ENCODE measurements around the gene COP1. TPM values are rescaled to one million over a fixed set of nuclear protein-coding genes. Genes with fewer than 3 reads are reported as not detected.

Gene COP1
- total and polyA plus RNA-seq, 2 donors (not counting 1 experiment from before 2014, with no cell fraction given) = 18.7 to 68.5 TPM

DNA sequence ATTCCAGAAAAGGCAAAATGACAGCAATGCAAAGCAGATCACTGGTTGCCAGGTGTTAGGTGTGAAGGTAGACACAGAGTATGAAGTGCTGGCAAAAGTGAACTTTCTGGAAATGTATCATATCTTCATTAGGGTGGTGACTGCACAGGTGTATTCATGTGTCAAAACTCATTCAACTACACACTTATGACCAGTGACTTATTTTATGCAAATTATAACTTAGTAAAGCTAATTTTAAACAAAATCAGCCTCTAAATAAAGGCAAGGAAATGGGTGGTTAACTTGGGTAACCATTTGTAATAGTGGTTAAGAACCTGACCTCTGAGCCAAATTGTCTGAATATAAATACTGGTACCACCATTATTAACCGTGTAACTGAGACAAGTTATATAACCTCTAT is 7.4 kb downstream of the COP1 start:
- TF ChIP-seq, protein P1, sequence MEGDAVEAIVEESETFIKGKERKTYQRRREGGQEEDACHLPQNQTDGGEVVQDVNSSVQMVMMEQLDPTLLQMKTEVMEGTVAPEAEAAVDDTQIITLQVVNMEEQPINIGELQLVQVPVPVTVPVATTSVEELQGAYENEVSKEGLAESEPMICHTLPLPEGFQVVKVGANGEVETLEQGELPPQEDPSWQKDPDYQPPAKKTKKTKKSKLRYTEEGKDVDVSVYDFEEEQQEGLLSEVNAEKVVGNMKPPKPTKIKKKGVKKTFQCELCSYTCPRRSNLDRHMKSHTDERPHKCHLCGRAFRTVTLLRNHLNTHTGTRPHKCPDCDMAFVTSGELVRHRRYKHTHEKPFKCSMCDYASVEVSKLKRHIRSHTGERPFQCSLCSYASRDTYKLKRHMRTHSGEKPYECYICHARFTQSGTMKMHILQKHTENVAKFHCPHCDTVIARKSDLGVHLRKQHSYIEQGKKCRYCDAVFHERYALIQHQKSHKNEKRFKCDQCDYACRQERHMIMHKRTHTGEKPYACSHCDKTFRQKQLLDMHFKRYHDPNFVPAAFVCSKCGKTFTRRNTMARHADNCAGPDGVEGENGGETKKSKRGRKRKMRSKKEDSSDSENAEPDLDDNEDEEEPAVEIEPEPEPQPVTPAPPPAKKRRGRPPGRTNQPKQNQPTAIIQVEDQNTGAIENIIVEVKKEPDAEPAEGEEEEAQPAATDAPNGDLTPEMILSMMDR (IDR thresholded peaks at IDR 0.05) = no peak
- no peak for TF ChIP-seq EZH2 (IDR thresholded peaks at IDR 0.05; ENCODE audit: borderline replicate concordance, insufficient read depth, low read depth, low read length, poor library complexity, severe bottlenecking)
- ATAC-seq (ENCODE audit: low read depth) = no peak
- peaks cover 74% of the 10 kb centered on the region for H4K20me1 ChIP-seq (ENCODE audit: control insufficient read depth, insufficient read depth, low read length, poor library complexity, severe bottlenecking)
- H3K79me2 ChIP-seq (ENCODE audit: control insufficient read depth, insufficient read depth, low read length) = peaks cover 100% of the 10 kb centered on the region
- CTCF ChIA-PET = no interaction called here
- POLR2A ChIA-PET = no interaction called here
- H3K4me3 ChIP-seq (ENCODE audit: control extremely low read depth in 1 of 5, extremely low read depth in 1 of 5, insufficient read depth in 1 of 5, low read depth in 2 of 5, low read length in 4 of 5) = no peak overlapping the region
- intact Hi-C loops (cut with micrococcal nuclease) = loop anchor here (10.0 kb wide), 1 partner anchor 1175 kb away; the partner anchor contains the start of gene MRPS14
- H3K4me1 ChIP-seq (ENCODE audit: control insufficient read depth in 2 of 2, insufficient read depth in 2 of 2, low read length in 2 of 2) = peaks cover 19 to 37% of the 10 kb centered on the region in 2 donors
- H3K36me3 ChIP-seq (replicated peaks in 1 of 2; ENCODE audit: control extremely low read depth in 1 of 2, control insufficient read depth in 1 of 2, extremely low read depth in 1 of 2, insufficient read depth in 2 of 2, low read length in 1 of 2) = peaks cover 0 to 2% of the 10 kb centered on the region in 2 experiments
- H3K4me2 ChIP-seq (replicated peaks; ENCODE audit: low read depth, low read length, poor library complexity, severe bottlenecking) = peak overlapping the region; percentile 5
- DNase-seq = no peak
- H3K9ac ChIP-seq (ENCODE audit: low read length) = no peak overlapping the region
- H3K27ac Mint-ChIP-seq = no peak overlapping the region
- H3K4me3 Mint-ChIP-seq = no peak overlapping the region
- no CpG with 5 or more reads among the region's 1 CpG for WGBS (ENCODE audit: insufficient coverage)
- H3K9me3 ChIP-seq (ENCODE audit: control extremely low read depth in 1 of 3, control insufficient read depth in 2 of 3, insufficient read depth in 1 of 3, low read length in 2 of 3) = peaks cover 0 to 3% (median 1%) of the 10 kb centered on the region in 3 donors
- peaks cover 3% of the 10 kb centered on the region for H3K9me3 Mint-ChIP-seq (ENCODE audit: insufficient read depth)
- H2AFZ ChIP-seq (ENCODE audit: insufficient read depth, low read depth, low read length, poor library complexity, severe bottlenecking) = no peak overlapping the region
- no peaks in the 10 kb centered on the region for H3K27me3 Mint-ChIP-seq
- H3K27ac ChIP-seq (ENCODE audit: low read length in 2 of 2) = no peak overlapping the region
- H3K27me3 ChIP-seq (replicated peaks in 1 of 4; ENCODE audit: control extremely low read depth in 1 of 4, control insufficient read depth in 3 of 4, insufficient read depth in 4 of 4, low read length in 3 of 4) = no peaks in the 10 kb centered on the region
- H3K4me1 Mint-ChIP-seq = peaks cover 63% of the 10 kb centered on the region

DNA sequence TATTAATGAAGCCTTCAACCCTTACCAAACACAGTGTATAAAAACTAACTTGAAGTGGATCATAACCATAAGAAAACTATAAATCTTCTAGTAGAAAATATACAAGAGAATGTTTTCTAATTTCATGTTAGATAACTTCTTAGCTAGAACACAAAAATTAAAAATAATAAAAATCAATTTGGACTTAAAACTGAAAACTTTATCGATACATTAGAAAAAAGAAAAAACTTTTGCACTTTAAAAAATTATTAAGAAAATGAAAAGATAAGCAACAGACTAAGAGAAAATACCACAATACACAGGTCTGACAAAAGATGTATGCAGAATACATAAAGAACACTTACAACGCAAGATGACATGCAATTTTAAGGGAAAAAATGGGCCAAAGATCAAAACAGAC is 8.7 kb downstream of the COP1 start:
- no peaks in the 10 kb centered on the region for H3K27me3 ChIP-seq (replicated peaks in 1 of 4; ENCODE audit: control extremely low read depth in 1 of 4, control insufficient read depth in 3 of 4, insufficient read depth in 4 of 4, low read length in 3 of 4)
- peaks cover 0 to 3% (median 1%) of the 10 kb centered on the region in 3 donors for H3K9me3 ChIP-seq (ENCODE audit: control extremely low read depth in 1 of 3, control insufficient read depth in 2 of 3, insufficient read depth in 1 of 3, low read length in 2 of 3)
- CTCF ChIA-PET = no interaction called here
- H3K9ac ChIP-seq (ENCODE audit: low read length) = no peak overlapping the region
- Mint-ChIP-seq H3K4me3 (no peak overlapping the region), H3K27me3 (no peaks in the 10 kb centered on the region), H3K4me1 (peaks cover 63% of the 10 kb centered on the region), H3K27ac (no peak overlapping the region), H3K9me3 (ENCODE audit: insufficient read depth) (peaks cover 3% of the 10 kb centered on the region)
- H3K79me2 ChIP-seq (ENCODE audit: control insufficient read depth, insufficient read depth, low read length) = peaks cover 100% of the 10 kb centered on the region
- H4K20me1 ChIP-seq (ENCODE audit: control insufficient read depth, insufficient read depth, low read length, poor library complexity, severe bottlenecking) = peaks cover 76% of the 10 kb centered on the region
- no peak overlapping the region for H3K27ac ChIP-seq (ENCODE audit: low read length in 2 of 2)
- H3K4me1 ChIP-seq (ENCODE audit: control insufficient read depth in 2 of 2, insufficient read depth in 2 of 2, low read length in 2 of 2) = peaks cover 9 to 26% of the 10 kb centered on the region in 2 donors
- no CpG with 5 or more reads among the region's 2 CpGs for WGBS (ENCODE audit: insufficient coverage)
- DNase-seq (no peak), ATAC-seq (ENCODE audit: low read depth) (no peak)
- no peak overlapping the region for H2AFZ ChIP-seq (ENCODE audit: insufficient read depth, low read depth, low read length, poor library complexity, severe bottlenecking)
- TF ChIP-seq EZH2 (IDR thresholded peaks at IDR 0.05; ENCODE audit: borderline replicate concordance, insufficient read depth, low read depth, low read length, poor library complexity, severe bottlenecking) = no peak
- TF ChIP-seq, protein P1 (IDR thresholded peaks at IDR 0.05) = no peak
- no peak overlapping the region for H3K4me2 ChIP-seq (replicated peaks; ENCODE audit: low read depth, low read length, poor library complexity, severe bottlenecking)
- POLR2A ChIA-PET = no interaction called here
- intact Hi-C loops (cut with micrococcal nuclease) = no loop called here
- H3K4me3 ChIP-seq (ENCODE audit: control extremely low read depth in 1 of 5, extremely low read depth in 1 of 5, insufficient read depth in 1 of 5, low read depth in 2 of 5, low read length in 4 of 5) = no peak overlapping the region
- peaks cover 0 to 2% of the 10 kb centered on the region in 2 experiments for H3K36me3 ChIP-seq (replicated peaks in 1 of 2; ENCODE audit: control extremely low read depth in 1 of 2, control insufficient read depth in 1 of 2, extremely low read depth in 1 of 2, insufficient read depth in 2 of 2, low read length in 1 of 2)
